SK-N-SH (cell line): ENCODE results near the gene OR5AR1.

ENCODE experiments used
- TF ChIP-seq, protein P1 (sequence below): fragments of 200-600 bp; sonication (generic); IDR thresholded peaks from 2 replicates; pipeline ENCODE4 v1.6.1; 2017; ENCODE audit warnings: antibody characterized with exemption, mild to moderate bottlenecking, moderate library complexity
- TF ChIP-seq, protein P2 (sequence below): IDR thresholded peaks from 2 replicates; pipeline ENCODE4 v1.4.0; 2012; ENCODE audit warnings: low read depth, borderline replicate concordance

DNA sequence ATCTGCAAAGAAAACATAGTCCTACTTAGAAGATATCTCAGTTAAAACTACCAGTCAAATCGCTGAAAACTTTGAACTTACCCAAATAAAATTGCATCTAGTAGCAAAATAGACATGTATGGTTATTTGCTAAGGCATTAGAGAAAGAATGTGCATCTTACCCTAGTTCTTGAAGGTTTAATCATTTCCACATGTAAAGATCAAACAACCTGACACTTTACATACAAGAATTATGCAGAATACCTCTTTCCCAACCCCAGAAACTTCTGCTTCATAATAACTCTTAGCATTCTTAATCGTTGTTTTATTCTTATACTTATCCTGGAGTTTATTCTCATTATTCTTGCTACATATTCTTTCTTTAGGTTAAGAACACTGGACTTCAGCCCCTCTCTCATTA is 31.2 kb upstream of the OR5AR1 start:
- TF ChIP-seq, protein P1, sequence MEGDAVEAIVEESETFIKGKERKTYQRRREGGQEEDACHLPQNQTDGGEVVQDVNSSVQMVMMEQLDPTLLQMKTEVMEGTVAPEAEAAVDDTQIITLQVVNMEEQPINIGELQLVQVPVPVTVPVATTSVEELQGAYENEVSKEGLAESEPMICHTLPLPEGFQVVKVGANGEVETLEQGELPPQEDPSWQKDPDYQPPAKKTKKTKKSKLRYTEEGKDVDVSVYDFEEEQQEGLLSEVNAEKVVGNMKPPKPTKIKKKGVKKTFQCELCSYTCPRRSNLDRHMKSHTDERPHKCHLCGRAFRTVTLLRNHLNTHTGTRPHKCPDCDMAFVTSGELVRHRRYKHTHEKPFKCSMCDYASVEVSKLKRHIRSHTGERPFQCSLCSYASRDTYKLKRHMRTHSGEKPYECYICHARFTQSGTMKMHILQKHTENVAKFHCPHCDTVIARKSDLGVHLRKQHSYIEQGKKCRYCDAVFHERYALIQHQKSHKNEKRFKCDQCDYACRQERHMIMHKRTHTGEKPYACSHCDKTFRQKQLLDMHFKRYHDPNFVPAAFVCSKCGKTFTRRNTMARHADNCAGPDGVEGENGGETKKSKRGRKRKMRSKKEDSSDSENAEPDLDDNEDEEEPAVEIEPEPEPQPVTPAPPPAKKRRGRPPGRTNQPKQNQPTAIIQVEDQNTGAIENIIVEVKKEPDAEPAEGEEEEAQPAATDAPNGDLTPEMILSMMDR: no peak
- TF ChIP-seq, protein P2, sequence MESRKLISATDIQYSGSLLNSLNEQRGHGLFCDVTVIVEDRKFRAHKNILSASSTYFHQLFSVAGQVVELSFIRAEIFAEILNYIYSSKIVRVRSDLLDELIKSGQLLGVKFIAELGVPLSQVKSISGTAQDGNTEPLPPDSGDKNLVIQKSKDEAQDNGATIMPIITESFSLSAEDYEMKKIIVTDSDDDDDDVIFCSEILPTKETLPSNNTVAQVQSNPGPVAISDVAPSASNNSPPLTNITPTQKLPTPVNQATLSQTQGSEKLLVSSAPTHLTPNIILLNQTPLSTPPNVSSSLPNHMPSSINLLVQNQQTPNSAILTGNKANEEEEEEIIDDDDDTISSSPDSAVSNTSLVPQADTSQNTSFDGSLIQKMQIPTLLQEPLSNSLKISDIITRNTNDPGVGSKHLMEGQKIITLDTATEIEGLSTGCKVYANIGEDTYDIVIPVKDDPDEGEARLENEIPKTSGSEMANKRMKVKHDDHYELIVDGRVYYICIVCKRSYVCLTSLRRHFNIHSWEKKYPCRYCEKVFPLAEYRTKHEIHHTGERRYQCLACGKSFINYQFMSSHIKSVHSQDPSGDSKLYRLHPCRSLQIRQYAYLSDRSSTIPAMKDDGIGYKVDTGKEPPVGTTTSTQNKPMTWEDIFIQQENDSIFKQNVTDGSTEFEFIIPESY: no peak
